ENCODE data around the gene FRRS1. TPM values are rescaled to one million over a fixed set of nuclear protein-coding genes. Genes with fewer than 3 reads are reported as not detected.

Gene FRRS1
- total and polyA plus RNA-seq, 2 experiments from 2014 or later = 0.34 to 6.8 TPM

GRCh38 chr1:99759518-99760160, 6.8 kb downstream of the FRRS1 start:
- ATAC-seq (no peak), DNase-seq (ENCODE audit: low spot score) (no peak)
- H3K27ac Mint-ChIP-seq = no peak overlapping the region
- H3K9me3 Mint-ChIP-seq = peaks cover 5% of the 10 kb centered on the region; the same call in 2 of the 3 replicates
- H3K36me3 ChIP-seq (ENCODE audit: insufficient read depth) = peaks cover 5% of the 10 kb centered on the region; the same call in 1 of the 2 replicates
- peaks cover 2% of the 10 kb centered on the region for H3K27me3 Mint-ChIP-seq (ENCODE audit: insufficient read depth, low read depth, poor library complexity)
- no peaks in the 10 kb centered on the region for H3K27me3 ChIP-seq (ENCODE audit: insufficient read depth)
- H3K27ac ChIP-seq (ENCODE audit: low read depth) = no peak overlapping the region
- no peak overlapping the region for H2AFZ ChIP-seq
- no peaks in the 10 kb centered on the region for H3K79me2 ChIP-seq (replicated peaks; ENCODE audit: insufficient read depth)
- no peaks in the 10 kb centered on the region for H3K9me2 ChIP-seq (ENCODE audit: insufficient read depth)
- no peaks in the 10 kb centered on the region for H3K4me1 ChIP-seq (ENCODE audit: insufficient read depth)
- H3K4me3 ChIP-seq = no peak overlapping the region
- peaks cover 35% of the 10 kb centered on the region for H3K4me1 Mint-ChIP-seq
- no peak overlapping the region for H3K4me2 ChIP-seq
- no peak overlapping the region for H3K4me3 Mint-ChIP-seq
- no peaks in the 10 kb centered on the region for H3F3A ChIP-seq (replicated peaks; ENCODE audit: low read depth)
- TF ChIP-seq STAT1 (IDR thresholded peaks at IDR 0.05; ENCODE audit: unreplicated experiment) (no peak), NANOG (IDR thresholded peaks at IDR 0.05; ENCODE audit: borderline replicate concordance) (no peak), EZH2phosphoT487 (IDR thresholded peaks at IDR 0.05; ENCODE audit: unreplicated experiment) (no peak), EZH2 (IDR thresholded peaks at IDR 0.05; ENCODE audit: low read depth, unreplicated experiment) (no peak), ZNF462 (CRISPR knock-in tag; IDR thresholded peaks at IDR 0.05) (no peak), REST (IDR thresholded peaks at IDR 0.05; ENCODE audit: unreplicated experiment) (no peak), POLR2AphosphoS5 (IDR thresholded peaks at IDR 0.05; ENCODE audit: low read depth) (no peak), ZNF331 (CRISPR knock-in tag; IDR thresholded peaks at IDR 0.05; ENCODE audit: low read depth) (no peak), JUNB (IDR thresholded peaks at IDR 0.05; ENCODE audit: unreplicated experiment) (no peak), CTCF (conservative IDR thresholded peaks at IDR 0.05; ENCODE audit: low read depth in 2 of 2) (no peak), CREB1 (CRISPR knock-in tag; IDR thresholded peaks at IDR 0.05; ENCODE audit: low read depth) (no peak), ETS1 (IDR thresholded peaks at IDR 0.05) (no peak)
- H3K36me3 Mint-ChIP-seq (ENCODE audit: low read depth) = peaks cover 16% of the 10 kb centered on the region; the same call in 2 of the 3 replicates
- H4K20me1 ChIP-seq (replicated peaks; ENCODE audit: insufficient read depth) = no peaks in the 10 kb centered on the region
